ENCODE data around the gene TMEM88.

The TMEM88 gene

GRCh38 chr17:7848131-7848579 is 6.7 kb upstream of the TMEM88 start:
- Histone ChIP-seq H3K36me3 (replicated peaks; ENCODE audit: insufficient read depth, low read length) (no peaks in the 10 kb centered on the region), H4K20me1 (ENCODE audit: insufficient read depth, low read length) (no peaks in the 10 kb centered on the region), H3K4me2 (ENCODE audit: low read depth, low read length) (no peak overlapping the region), H3K9ac (ENCODE audit: low read length) (no peak overlapping the region), H3K9me2 (replicated peaks; ENCODE audit: insufficient read depth, low read length) (no peaks in the 10 kb centered on the region), H3K27me3 (replicated peaks; ENCODE audit: insufficient read depth, low read length) (no peaks in the 10 kb centered on the region), H3F3A (ENCODE audit: insufficient read depth, low read length) (peaks cover 12% of the 10 kb centered on the region), H3K9me3 (replicated peaks; ENCODE audit: insufficient read depth, low read length) (no peaks in the 10 kb centered on the region), H3K4me3 (ENCODE audit: low read length) (no peak overlapping the region), H3K79me2 (ENCODE audit: low read length) (peaks cover 10% of the 10 kb centered on the region), H3K4me1 (ENCODE audit: low read length) (peaks cover 11% of the 10 kb centered on the region), H2AFZ (ENCODE audit: low read length) (no peak overlapping the region), H3K27ac (ENCODE audit: low read length) (no peak overlapping the region)
- DNase-seq, result no peak
- TF ChIP-seq EZH2phosphoT487 (IDR thresholded peaks at IDR 0.05; ENCODE audit: low read length) (no peak), EZH2 (optimal IDR thresholded peaks at IDR 0.05; ENCODE audit: low read depth, low read length) (no peak), CTCF (IDR thresholded peaks at IDR 0.05; ENCODE audit: low read length) (no peak)

- Histone ChIP-seq H3K9me3 (replicated peaks; ENCODE audit: insufficient read depth, low read length) (no peaks in the 10 kb centered on the region), H3K79me2 (ENCODE audit: low read length) (peaks cover 10% of the 10 kb centered on the region), H3K9me2 (replicated peaks; ENCODE audit: insufficient read depth, low read length) (no peaks in the 10 kb centered on the region), H3K36me3 (replicated peaks; ENCODE audit: insufficient read depth, low read length) (no peaks in the 10 kb centered on the region), H3K4me3 (ENCODE audit: low read length) (no peak overlapping the region), H3K27me3 (replicated peaks; ENCODE audit: insufficient read depth, low read length) (no peaks in the 10 kb centered on the region), H3F3A (ENCODE audit: insufficient read depth, low read length) (peaks cover 7% of the 10 kb centered on the region; the same call in 1 of the 2 replicates), H4K20me1 (ENCODE audit: insufficient read depth, low read length) (no peaks in the 10 kb centered on the region), H3K9ac (ENCODE audit: low read length) (no peak overlapping the region), H2AFZ (ENCODE audit: low read length) (no peak overlapping the region), H3K27ac (ENCODE audit: low read length) (no peak overlapping the region), H3K4me1 (ENCODE audit: low read length) (peaks cover 11% of the 10 kb centered on the region), H3K4me2 (ENCODE audit: low read depth, low read length) (no peak overlapping the region)
- no peak for TF ChIP-seq CTCF (IDR thresholded peaks at IDR 0.05; ENCODE audit: low read length)
- no peak for TF ChIP-seq EZH2 (optimal IDR thresholded peaks at IDR 0.05; ENCODE audit: low read depth, low read length)
- no peak for TF ChIP-seq EZH2phosphoT487 (IDR thresholded peaks at IDR 0.05; ENCODE audit: low read length)
- no peak for DNase-seq
Observed at GRCh38 chr17:7848739-7849129, 6.1 kb upstream of the TMEM88 start.

GRCh38 chr17:7849130-7849750 is 5.6 kb upstream of the TMEM88 start:
- Histone ChIP-seq H2AFZ (ENCODE audit: low read length) (no peak overlapping the region), H3K4me2 (ENCODE audit: low read depth, low read length) (no peak overlapping the region), H3K27ac (ENCODE audit: low read length) (no peak overlapping the region), H3K4me1 (ENCODE audit: low read length) (peaks cover 11% of the 10 kb centered on the region), H3K4me3 (ENCODE audit: low read length) (no peak overlapping the region), H4K20me1 (ENCODE audit: insufficient read depth, low read length) (no peaks in the 10 kb centered on the region), H3K9me2 (replicated peaks; ENCODE audit: insufficient read depth, low read length) (no peaks in the 10 kb centered on the region), H3K79me2 (ENCODE audit: low read length) (peaks cover 8% of the 10 kb centered on the region), H3K9me3 (replicated peaks; ENCODE audit: insufficient read depth, low read length) (no peaks in the 10 kb centered on the region), H3F3A (ENCODE audit: insufficient read depth, low read length) (peaks cover 3% of the 10 kb centered on the region; the same call in 1 of the 2 replicates), H3K36me3 (replicated peaks; ENCODE audit: insufficient read depth, low read length) (no peaks in the 10 kb centered on the region), H3K9ac (ENCODE audit: low read length) (no peak overlapping the region), H3K27me3 (replicated peaks; ENCODE audit: insufficient read depth, low read length) (no peaks in the 10 kb centered on the region)
- TF ChIP-seq CTCF (IDR thresholded peaks at IDR 0.05; ENCODE audit: low read length), result no peak
- TF ChIP-seq EZH2 (optimal IDR thresholded peaks at IDR 0.05; ENCODE audit: low read depth, low read length), result no peak
- TF ChIP-seq EZH2phosphoT487 (IDR thresholded peaks at IDR 0.05; ENCODE audit: low read length), result no peak
- no peak for DNase-seq
